ENCODE data around the gene PBX1. TPM values are rescaled to one million over a fixed set of nuclear protein-coding genes. Genes with fewer than 3 reads are reported as not detected.

Gene PBX1
- total and polyA plus RNA-seq, 2 of the 4 experiments (the other 2 are of a cell fraction), result 13.9 to 17.9 TPM

- Histone ChIP-seq H3K4me2 (ENCODE audit: low read depth, low read length) (no peak overlapping the region), H3K23ac (ENCODE audit: low read depth, low read length) (no peak overlapping the region), H4K5ac (ENCODE audit: low read depth, low read length) (peak overlapping the region; percentile 51; the same call in 1 of the 2 replicates), H2BK120ac (ENCODE audit: low read depth, low read length) (peak overlapping the region; percentile 76), H3K9ac (ENCODE audit: low read depth, low read length) (no peak overlapping the region; the same call in 1 of the 2 replicates), H3K56ac (ENCODE audit: extremely low read depth, insufficient read depth, low read length) (no peak overlapping the region), H3K14ac (replicated peaks; ENCODE audit: low read depth, low read length) (peak overlapping the region; percentile 84), H3K36me3 (ENCODE audit: control insufficient read depth, insufficient read depth, low read length) (peaks cover 2% of the 10 kb centered on the region; the same call in 1 of the 2 replicates), H3K27ac (ENCODE audit: insufficient read depth, low read length) (no peak overlapping the region), H2AK5ac (ENCODE audit: low read depth, low read length) (peak overlapping the region; percentile 90), H2AFZ (replicated peaks; ENCODE audit: low read length, poor library complexity) (no peak overlapping the region), H2BK20ac (ENCODE audit: low read depth, low read length) (peak overlapping the region; percentile 57; the same call in 1 of the 2 replicates), H3K4me1 (ENCODE audit: control insufficient read depth, insufficient read depth, low read length) (peaks cover 14% of the 10 kb centered on the region), H4K8ac (ENCODE audit: low read depth in 2 of 2, low read length in 2 of 2) (peak overlapping the region; percentile 74 to 82), H4K91ac (ENCODE audit: insufficient read depth, low read depth, low read length) (peak overlapping the region; percentile 89), H3K79me1 (ENCODE audit: low read depth in 1 of 2, low read length in 2 of 2) (peaks cover 5 to 16% of the 10 kb centered on the region in 2 experiments; a peak in 2 of 4 replicates), H3K4ac (ENCODE audit: low read depth, low read length) (peak overlapping the region; percentile 85), H3K18ac (ENCODE audit: low read depth, low read length) (peak overlapping the region; percentile 67), H2BK15ac (ENCODE audit: low read depth, low read length) (peak overlapping the region; percentile 95), H3K9me3 (ENCODE audit: control insufficient read depth, insufficient read depth, low read length) (no peaks in the 10 kb centered on the region), H3K4me3 (ENCODE audit: insufficient read depth, low read depth, low read length) (no peak overlapping the region), H3K9me1 (ENCODE audit: insufficient read depth, low read length) (peaks cover 3% of the 10 kb centered on the region; the same call in 1 of the 2 replicates), H3K27me3 (ENCODE audit: control insufficient read depth, insufficient read depth, low read length) (no peaks in the 10 kb centered on the region), H2BK5ac (ENCODE audit: low read depth, low read length, poor library complexity, severe bottlenecking) (no peak overlapping the region), H2AK9ac (replicated peaks; ENCODE audit: low read depth, low read length, poor library complexity) (no peak overlapping the region), H4K20me1 (ENCODE audit: insufficient read depth, low read length) (no peaks in the 10 kb centered on the region)
- ChIA-PET POLR2A (ENCODE audit: unreplicated experiment) (no interaction called here), CTCF (no interaction called here)
- no CpG with 5 or more reads among the region's 6 CpGs for WGBS, 2 experiments (ENCODE audit: extremely low coverage in 2 of 2, insufficient read length in 1 of 2)
- dilution Hi-C loops (cut with HindIII; ENCODE audit: low sequenced_read_pairs, unreplicated experiment), result no loop called here
- intact Hi-C loops (cut with micrococcal nuclease), result loop anchor here (1.0 to 5.0 kb wide), 7 partner anchors 38 to 1374 kb away; no protein-coding TSS in a partner anchor
- DNase-seq (peak; percentile 19), ATAC-seq (ENCODE audit: low read depth) (no peak; the same call in 1 of the 2 replicates)
- BruUV-seq (replicated peaks), result no TSS peak
- TF ChIP-seq CHD1 (IDR thresholded peaks at IDR 0.05; ENCODE audit: low read depth, low read length) (no peak), RFX5 (IDR thresholded peaks at IDR 0.05; ENCODE audit: low read depth, low read length) (no peak), POLR2A (IDR thresholded peaks at IDR 0.05; ENCODE audit: low read depth, low read length) (no peak), CEBPB (IDR thresholded peaks at IDR 0.05; ENCODE audit: low read depth, low read length) (no peak)
- in situ Hi-C loops (cut with MboI; ENCODE audit: low sequenced_read_pairs), result loop anchor here (10.0 kb wide), 2 partner anchors 171 to 221 kb away; no protein-coding TSS in a partner anchor
These were observed 227.0 kb downstream of the PBX1 start for GRCh38 chr1:164785841-164786534.
